Activated naive CD4-positive, alpha-beta T cell treated with anti-CD3 and anti-CD28 coated beads, Interleukin-2, amount 50 U/mL, for 24 hours (primary cell): ENCODE results near the gene ADAT3.

Experiments used
- H3K27ac Mint-ChIP-seq: one replicate; pipeline ENCODE4 v1.8.0; 2021; ENCODE audit warnings: mild to moderate bottlenecking, mixed read lengths
- H3K27me3 Mint-ChIP-seq: one replicate; pipeline ENCODE4 v1.8.0; 2021; ENCODE audit warnings: mixed read lengths
- H3K36me3 Mint-ChIP-seq: one replicate; pipeline ENCODE4 v1.8.0; 2021; ENCODE audit warnings: mixed read lengths
- H3K4me1 Mint-ChIP-seq: one replicate; pipeline ENCODE4 v1.8.0; 2021; ENCODE audit warnings: mixed read lengths
- H3K4me3 Mint-ChIP-seq: one replicate; pipeline ENCODE4 v1.8.0; 2021; ENCODE audit warnings: mild to moderate bottlenecking, mixed read lengths
- H3K9me3 Mint-ChIP-seq: one replicate; pipeline ENCODE4 v1.8.0; 2021; ENCODE audit warnings: mixed read lengths

The ADAT3 gene

GRCh38 chr19:1905110-1905862 is at the start of gene ADAT3, which contains the start of gene SCAMP4:
TSS of gene ADAT3 (plus strand) at chr19:1905399. CDS start at chr19:1912048, 6,649 bp downstream.
TSS of gene SCAMP4 (plus strand) at chr19:1905399. CDS start at chr19:1915020, 9,621 bp downstream.
- Mint-ChIP-seq H3K4me3 (peak within 1 kb of the TSS; percentile 94), H3K27ac (peak within 1 kb of the TSS; percentile 83), H3K36me3 (no peaks in the 10 kb centered on the region), H3K4me1 (peaks cover 41% of the 10 kb centered on the region), H3K27me3 (no peaks in the 10 kb centered on the region), H3K9me3 (no peaks in the 10 kb centered on the region)

DNA sequence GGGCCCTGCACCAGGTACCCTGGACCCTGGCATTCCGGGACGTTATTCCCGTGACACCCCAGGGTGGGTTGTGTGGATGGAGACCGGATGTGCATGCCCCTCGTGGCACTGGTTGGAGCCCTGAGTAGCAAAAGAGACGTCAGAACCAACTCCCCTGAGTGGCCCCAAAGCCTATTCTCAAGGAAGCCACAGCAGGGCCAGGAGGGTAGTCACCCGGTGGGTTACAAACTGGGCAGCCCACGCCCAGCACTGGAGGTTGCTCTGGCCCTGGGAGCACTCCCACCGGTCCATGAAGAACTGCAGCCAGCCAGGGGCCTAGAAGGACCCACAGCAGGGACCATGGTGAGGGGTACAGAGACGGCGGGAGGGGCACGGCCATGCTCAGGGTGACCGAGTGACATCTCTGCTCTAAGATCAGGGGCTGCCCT is 49.4 kb upstream of the ADAT3 start:
- Mint-ChIP-seq H3K4me1 (peaks cover 56% of the 10 kb centered on the region), H3K9me3 (no peaks in the 10 kb centered on the region), H3K27me3 (no peaks in the 10 kb centered on the region), H3K27ac (no peak overlapping the region), H3K4me3 (peak overlapping the region; percentile 78), H3K36me3 (no peaks in the 10 kb centered on the region)

DNA sequence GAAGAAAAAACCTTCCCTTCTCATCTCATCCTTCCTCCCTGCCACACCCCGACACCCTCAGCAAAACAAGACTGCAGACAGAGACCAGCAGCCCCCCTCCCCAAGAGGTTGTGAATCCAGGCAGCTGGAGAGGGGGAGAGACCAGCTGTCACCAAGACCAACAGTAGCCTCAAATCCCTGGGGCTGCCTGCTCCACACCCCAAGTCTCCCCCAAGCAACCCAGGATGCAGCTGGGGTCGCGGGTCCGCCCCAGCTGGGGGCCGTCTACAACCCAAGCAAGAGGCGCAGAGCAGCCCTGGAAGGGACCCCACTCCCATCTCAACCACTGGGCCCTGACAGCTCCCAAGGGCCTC is 48.9 kb upstream of the ADAT3 start:
- Mint-ChIP-seq H3K4me1 (peaks cover 56% of the 10 kb centered on the region), H3K27me3 (no peaks in the 10 kb centered on the region), H3K36me3 (no peaks in the 10 kb centered on the region), H3K4me3 (peak overlapping the region; percentile 78), H3K9me3 (no peaks in the 10 kb centered on the region), H3K27ac (no peak overlapping the region)

GRCh38 chr19:1856698-1857603 is 48.2 kb upstream of the ADAT3 start:
- Mint-ChIP-seq H3K9me3 (no peaks in the 10 kb centered on the region), H3K27ac (no peak overlapping the region), H3K4me3 (peak overlapping the region; percentile 78), H3K36me3 (no peaks in the 10 kb centered on the region), H3K27me3 (no peaks in the 10 kb centered on the region), H3K4me1 (peaks cover 59% of the 10 kb centered on the region)

- Mint-ChIP-seq H3K27ac (no peak overlapping the region), H3K27me3 (no peaks in the 10 kb centered on the region)
Observed at GRCh38 chr19:1857648-1858326, 47.4 kb upstream of the ADAT3 start.

DNA sequence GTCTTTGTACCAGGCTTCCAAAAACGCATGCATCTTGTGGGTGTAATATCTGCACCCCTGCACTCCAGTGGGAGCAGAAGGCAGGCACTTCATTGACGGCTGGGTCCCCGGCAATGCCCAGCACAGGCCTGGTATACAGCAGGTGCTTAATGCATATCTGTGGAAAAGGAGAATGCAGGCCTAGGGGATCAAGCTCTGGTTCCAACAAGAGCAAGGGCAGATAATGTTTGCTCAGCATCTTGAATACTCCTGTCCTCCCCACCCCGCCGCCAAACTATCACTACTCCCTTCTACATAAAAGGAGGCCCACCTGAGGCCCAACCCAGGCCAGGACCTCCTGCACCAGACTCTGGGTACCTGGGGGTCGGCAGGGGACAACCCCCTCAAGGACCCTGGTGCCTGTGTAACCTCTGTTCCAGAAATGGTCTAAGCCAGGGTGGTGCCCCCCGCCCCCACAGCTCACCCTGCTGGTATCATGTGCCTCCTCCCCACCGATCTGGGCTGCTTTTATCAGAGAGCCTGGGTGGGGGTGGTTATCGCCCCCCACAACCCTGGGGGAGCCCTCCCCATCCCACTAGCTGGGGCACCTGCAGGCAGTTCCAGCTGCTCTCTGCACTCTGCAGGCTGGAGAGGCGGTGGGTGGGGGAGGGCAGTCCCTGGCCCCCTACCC is 46.7 kb upstream of the ADAT3 start:
- H3K4me1 Mint-ChIP-seq = peaks cover 49% of the 10 kb centered on the region
- H3K36me3 Mint-ChIP-seq = no peaks in the 10 kb centered on the region
- H3K4me3 Mint-ChIP-seq = peak overlapping the region; percentile 55
- no peaks in the 10 kb centered on the region for H3K9me3 Mint-ChIP-seq
- H3K27ac Mint-ChIP-seq = no peak overlapping the region
- H3K27me3 Mint-ChIP-seq = no peaks in the 10 kb centered on the region

More at GRCh38 chr19:1857648-1858326, 47.4 kb upstream of the ADAT3 start:
- Mint-ChIP-seq H3K4me3 (peak overlapping the region; percentile 55), H3K4me1 (peaks cover 55% of the 10 kb centered on the region), H3K36me3 (no peaks in the 10 kb centered on the region), H3K9me3 (no peaks in the 10 kb centered on the region)

DNA sequence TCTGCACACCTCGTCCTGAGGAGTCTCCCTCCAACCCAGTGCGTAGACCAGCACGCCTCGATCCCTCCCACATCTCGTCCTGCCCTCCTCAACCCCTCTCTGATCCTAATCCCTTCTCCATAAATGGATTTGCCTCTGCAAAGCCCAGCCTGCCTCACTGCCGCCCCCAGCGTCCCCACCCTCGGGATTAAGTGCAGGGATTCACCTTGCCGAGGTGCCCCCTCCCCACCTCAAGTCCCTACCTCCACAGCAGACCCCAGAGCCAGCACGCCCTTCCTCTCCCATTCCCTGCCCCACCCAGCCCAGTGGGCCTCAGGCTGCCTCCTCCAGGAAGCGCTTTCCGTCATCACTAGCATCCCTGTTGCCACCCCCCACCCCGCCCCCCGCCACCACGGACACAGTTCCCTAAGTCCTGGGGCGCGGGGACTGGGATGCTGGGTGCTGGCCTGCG is 45.8 kb upstream of the ADAT3 start:
- Mint-ChIP-seq H3K4me3 (peak overlapping the region; percentile 68), H3K36me3 (no peaks in the 10 kb centered on the region), H3K4me1 (peaks cover 46% of the 10 kb centered on the region), H3K27ac (peak overlapping the region; percentile 18), H3K27me3 (no peaks in the 10 kb centered on the region), H3K9me3 (no peaks in the 10 kb centered on the region)

GRCh38 chr19:1860042-1860775 is 45.0 kb upstream of the ADAT3 start:
- Mint-ChIP-seq H3K4me3 (no peak overlapping the region), H3K9me3 (no peaks in the 10 kb centered on the region), H3K36me3 (no peaks in the 10 kb centered on the region), H3K4me1 (peaks cover 39% of the 10 kb centered on the region), H3K27ac (no peak overlapping the region), H3K27me3 (no peaks in the 10 kb centered on the region)

DNA sequence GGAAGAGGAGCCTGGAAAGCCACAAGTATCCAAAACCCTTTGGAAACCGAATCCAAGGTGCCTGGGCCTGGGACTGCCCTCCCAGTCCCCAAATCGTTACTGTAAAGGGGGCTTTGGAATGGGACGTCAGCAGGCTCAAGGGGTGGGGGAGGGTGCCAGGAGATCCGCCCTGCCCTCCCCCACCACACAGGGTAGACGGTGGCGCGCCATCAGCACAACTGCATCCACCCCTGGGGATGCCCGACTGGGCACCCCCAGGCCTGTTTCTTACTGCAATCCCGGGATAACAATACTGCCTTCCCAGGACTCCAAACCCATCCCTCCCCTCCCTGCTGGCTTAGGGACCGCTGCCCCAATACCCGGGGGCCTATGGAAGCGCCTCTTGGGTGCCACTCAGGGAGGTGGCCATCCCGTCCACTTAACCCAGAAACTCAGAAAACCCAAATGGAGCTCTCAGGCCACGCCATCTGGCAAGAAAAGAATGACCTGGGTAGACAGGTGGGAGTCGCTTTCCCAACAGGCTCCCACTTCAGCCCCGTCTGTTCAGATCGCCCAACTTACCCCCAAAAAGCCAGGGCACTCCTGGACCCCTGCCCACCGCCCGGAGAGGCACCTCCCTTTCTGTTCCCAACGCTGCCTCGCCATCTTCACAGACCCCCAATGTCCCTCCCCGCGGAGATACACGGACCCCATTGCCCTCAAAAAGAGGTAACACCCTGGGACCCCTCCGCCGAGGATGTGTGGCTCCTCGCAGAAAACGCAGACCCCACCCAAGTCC is 44.2 kb upstream of the ADAT3 start:
- Mint-ChIP-seq H3K4me3 (peak overlapping the region; percentile 97), H3K36me3 (no peaks in the 10 kb centered on the region), H3K9me3 (no peaks in the 10 kb centered on the region), H3K27me3 (no peaks in the 10 kb centered on the region), H3K4me1 (peaks cover 32% of the 10 kb centered on the region), H3K27ac (peak overlapping the region; percentile 86)

DNA sequence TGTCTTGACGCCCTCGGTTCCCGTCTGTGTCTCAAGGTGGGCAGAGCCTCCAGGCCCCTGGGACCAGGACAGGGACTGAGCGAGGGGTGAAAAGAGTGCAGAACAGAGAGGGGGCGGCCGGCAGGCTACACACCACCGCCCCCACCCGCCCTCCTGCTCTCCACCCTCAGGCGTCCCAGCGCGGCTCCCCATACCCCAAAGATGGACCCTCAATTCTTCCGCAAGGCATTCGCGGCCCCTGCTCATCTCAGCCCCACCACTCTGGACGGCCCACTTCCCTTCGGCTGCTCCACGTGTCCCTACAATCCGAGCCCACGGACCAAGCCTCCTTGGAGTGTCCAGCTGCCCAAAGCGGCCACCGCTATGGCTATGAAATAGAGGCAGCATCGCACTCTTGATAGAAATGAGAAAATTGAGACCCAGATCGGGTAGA is 43.6 kb upstream of the ADAT3 start:
- H3K4me1 Mint-ChIP-seq = peaks cover 27% of the 10 kb centered on the region
- H3K27me3 Mint-ChIP-seq = no peaks in the 10 kb centered on the region
- peak overlapping the region; percentile 86 for H3K27ac Mint-ChIP-seq
- H3K4me3 Mint-ChIP-seq = peak overlapping the region; percentile 97
- no peaks in the 10 kb centered on the region for H3K36me3 Mint-ChIP-seq
- no peaks in the 10 kb centered on the region for H3K9me3 Mint-ChIP-seq

GRCh38 chr19:1862068-1862423 is 43.2 kb upstream of the ADAT3 start:
- H3K4me1 Mint-ChIP-seq = peaks cover 27% of the 10 kb centered on the region
- H3K4me3 Mint-ChIP-seq = peak overlapping the region; percentile 97
- H3K9me3 Mint-ChIP-seq = no peaks in the 10 kb centered on the region
- no peaks in the 10 kb centered on the region for H3K36me3 Mint-ChIP-seq
- H3K27ac Mint-ChIP-seq = peak overlapping the region; percentile 97
- H3K27me3 Mint-ChIP-seq = no peaks in the 10 kb centered on the region

DNA sequence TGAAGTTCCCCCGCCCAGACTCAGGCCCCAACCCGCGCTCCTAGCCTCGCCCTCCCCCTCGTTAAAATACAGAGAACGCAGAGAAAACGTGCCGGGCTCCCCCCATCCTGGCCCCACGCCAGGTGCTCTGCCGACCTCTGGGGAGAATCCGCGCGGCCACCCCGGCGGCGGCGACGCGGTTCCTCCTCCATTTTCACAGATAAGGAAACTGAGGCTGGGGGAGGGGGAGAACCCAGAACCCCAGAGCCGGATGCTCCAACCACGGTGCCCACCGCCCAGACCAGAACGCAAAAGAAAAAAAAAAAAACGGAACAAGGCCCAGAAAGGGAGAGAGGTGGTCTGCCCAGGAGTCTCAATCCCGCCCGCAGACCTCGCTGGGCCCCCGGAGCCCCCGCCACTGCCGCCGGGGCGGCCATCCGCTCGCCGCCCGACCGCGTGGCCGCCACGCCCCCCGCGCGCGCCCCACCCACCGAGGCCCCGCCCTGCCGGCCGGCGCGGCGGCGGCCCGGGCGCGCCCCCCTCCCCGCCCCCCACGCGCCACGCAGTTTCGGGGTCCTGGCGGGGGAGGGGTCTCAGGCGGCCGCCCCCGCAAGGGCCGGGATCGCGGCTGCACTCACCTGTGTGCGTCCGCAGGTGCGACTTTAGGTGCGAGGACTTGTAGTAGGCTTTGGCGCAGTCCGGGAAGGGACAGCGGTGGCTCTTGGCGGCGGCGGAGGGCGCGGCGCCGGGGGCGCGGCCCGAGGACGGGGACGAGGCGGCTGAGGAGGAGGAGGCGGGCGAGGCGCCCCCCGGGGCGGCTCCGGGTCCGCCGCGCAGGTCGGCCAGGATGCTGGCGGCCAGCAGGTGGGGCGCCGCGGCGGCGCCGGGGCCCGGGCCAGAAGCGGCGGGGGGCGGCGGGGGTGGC is 42.5 kb upstream of the ADAT3 start:
- no peaks in the 10 kb centered on the region for H3K9me3 Mint-ChIP-seq
- no peaks in the 10 kb centered on the region for H3K27me3 Mint-ChIP-seq
- H3K36me3 Mint-ChIP-seq = no peaks in the 10 kb centered on the region
- peaks cover 26% of the 10 kb centered on the region for H3K4me1 Mint-ChIP-seq
- H3K4me3 Mint-ChIP-seq = peak overlapping the region; percentile 97
- H3K27ac Mint-ChIP-seq = peak overlapping the region; percentile 97

GRCh38 chr19:1863328-1863637 is 41.9 kb upstream of the ADAT3 start, which contains the start of gene KLF16:
TSS of gene KLF16 (minus strand) at chr19:1863579. CDS start at chr19:1863497, 82 bp downstream.
- Mint-ChIP-seq H3K36me3 (no peaks in the 10 kb centered on the region), H3K27ac (peak within 1 kb of the TSS; percentile 97), H3K4me1 (peaks cover 21% of the 10 kb centered on the region), H3K9me3 (no peaks in the 10 kb centered on the region), H3K4me3 (peak within 1 kb of the TSS; percentile 97), H3K27me3 (no peaks in the 10 kb centered on the region)
